ENCODE data around the gene ABLIM2.

DNA sequence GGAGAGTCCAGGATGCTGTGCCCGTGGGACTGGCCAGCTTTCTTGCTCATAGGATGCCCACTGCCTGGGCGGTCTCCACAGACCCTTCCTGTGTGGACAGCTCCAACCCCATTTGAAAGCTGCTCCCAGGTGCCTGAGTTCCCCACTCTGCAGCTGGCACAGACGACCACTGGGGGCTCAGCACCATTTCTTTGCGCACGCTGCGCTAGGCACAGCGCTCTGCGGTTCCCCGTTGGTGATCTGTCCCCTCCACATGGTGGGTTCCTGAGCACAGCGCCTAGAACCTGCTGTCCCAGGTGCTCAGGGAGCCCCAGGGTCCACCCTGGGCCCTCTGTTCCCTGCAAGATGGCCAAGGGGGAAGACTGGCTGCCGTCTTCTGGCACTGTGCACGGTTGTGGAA, 173.5 kb downstream of the ABLIM2 start:
- TF ChIP-seq, protein P1, sequence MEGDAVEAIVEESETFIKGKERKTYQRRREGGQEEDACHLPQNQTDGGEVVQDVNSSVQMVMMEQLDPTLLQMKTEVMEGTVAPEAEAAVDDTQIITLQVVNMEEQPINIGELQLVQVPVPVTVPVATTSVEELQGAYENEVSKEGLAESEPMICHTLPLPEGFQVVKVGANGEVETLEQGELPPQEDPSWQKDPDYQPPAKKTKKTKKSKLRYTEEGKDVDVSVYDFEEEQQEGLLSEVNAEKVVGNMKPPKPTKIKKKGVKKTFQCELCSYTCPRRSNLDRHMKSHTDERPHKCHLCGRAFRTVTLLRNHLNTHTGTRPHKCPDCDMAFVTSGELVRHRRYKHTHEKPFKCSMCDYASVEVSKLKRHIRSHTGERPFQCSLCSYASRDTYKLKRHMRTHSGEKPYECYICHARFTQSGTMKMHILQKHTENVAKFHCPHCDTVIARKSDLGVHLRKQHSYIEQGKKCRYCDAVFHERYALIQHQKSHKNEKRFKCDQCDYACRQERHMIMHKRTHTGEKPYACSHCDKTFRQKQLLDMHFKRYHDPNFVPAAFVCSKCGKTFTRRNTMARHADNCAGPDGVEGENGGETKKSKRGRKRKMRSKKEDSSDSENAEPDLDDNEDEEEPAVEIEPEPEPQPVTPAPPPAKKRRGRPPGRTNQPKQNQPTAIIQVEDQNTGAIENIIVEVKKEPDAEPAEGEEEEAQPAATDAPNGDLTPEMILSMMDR (IDR thresholded peaks at IDR 0.05): no peak
- TF ChIP-seq POLR2A (IDR thresholded peaks at IDR 0.05): no peak
